Effector memory CD4-positive, alpha-beta T cell (primary cell): Measurements from ENCODE around the gene AJAP1.

Experiments
- DNase-seq, 3 donors: peaks; one replicate each; pipeline ENCODE4 v3.0.0-alpha.2; 2020
- H3K27ac ChIP-seq: 2 replicates; pipeline ENCODE4 v1.7.0; 2013; ENCODE audit warnings: mild to moderate bottlenecking, low read length, moderate library complexity; ENCODE audit not compliant: insufficient read depth, poor library complexity, severe bottlenecking
- H3K27me3 ChIP-seq: replicated peaks from 2 replicates; pipeline ENCODE4 v1.7.0; 2013; ENCODE audit warnings: mild to moderate bottlenecking, low read length; ENCODE audit not compliant: insufficient read depth, control insufficient read depth, poor library complexity, severe bottlenecking
- H3K36me3 ChIP-seq: 2 replicates; pipeline ENCODE4 v1.7.0; 2013; ENCODE audit warnings: mild to moderate bottlenecking, low read length, moderate library complexity; ENCODE audit not compliant: control insufficient read depth, insufficient read depth
- H3K4me1 ChIP-seq: 2 replicates; pipeline ENCODE4 v1.7.0; 2013; ENCODE audit warnings: low read length, mild to moderate bottlenecking; ENCODE audit not compliant: control insufficient read depth, insufficient read depth, poor library complexity, severe bottlenecking
- H3K4me3 ChIP-seq: 2 replicates; pipeline ENCODE4 v1.7.0; 2013; ENCODE audit warnings: low read length, low read depth, mild to moderate bottlenecking; ENCODE audit not compliant: insufficient read depth, poor library complexity, severe bottlenecking
- H3K9me3 ChIP-seq: 2 replicates; pipeline ENCODE4 v1.7.0; 2013; ENCODE audit warnings: mild to moderate bottlenecking, low read length, moderate library complexity; ENCODE audit not compliant: control insufficient read depth

Gene AJAP1

DNA sequence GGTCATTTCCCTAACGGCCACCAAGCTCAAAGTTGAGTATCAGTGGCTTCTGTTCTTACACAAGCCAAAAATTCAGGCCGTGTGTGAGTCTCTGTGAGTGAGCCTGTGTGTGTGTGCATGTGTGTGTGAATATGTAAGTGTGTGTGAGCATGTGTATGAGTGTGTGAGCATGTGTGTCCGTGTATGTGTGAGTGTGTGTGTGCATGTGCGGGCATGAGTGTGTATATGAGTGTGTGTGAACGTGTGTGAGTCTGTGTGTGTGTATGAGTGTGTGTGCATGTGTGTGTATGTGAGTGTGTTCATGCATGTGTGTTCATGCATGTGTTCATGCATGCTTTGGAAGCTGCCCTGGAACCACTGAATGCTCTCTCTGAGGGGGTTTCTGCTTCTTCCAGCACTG is 105.7 kb downstream of the AJAP1 start:
- no peaks in the 10 kb centered on the region for H3K9me3 ChIP-seq
- H3K27me3 ChIP-seq: peaks cover 5% of the 10 kb centered on the region
- DNase-seq: no peak
- H3K27ac ChIP-seq: no peak overlapping the region
- H3K36me3 ChIP-seq: no peaks in the 10 kb centered on the region
- H3K4me1 ChIP-seq: no peaks in the 10 kb centered on the region
- no peak overlapping the region for H3K4me3 ChIP-seq

DNA sequence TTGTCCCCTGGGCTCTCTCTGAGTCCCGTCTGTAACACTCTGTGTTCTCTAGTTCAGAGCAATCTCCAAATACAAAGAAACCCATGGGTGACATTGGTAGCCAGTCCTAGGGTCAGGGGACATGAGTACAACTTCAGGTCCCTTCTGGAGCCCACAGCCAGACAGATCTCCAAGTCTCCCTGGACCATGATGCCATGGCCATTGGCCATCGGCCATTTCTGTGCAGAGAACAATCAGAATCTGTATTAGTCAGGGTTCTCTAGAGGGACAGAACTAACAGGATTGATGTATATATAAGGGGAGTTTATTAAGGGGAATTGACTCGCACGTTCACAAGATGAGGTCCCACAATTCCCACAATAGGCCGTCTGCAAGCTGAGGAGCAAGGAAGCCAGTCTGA is 106.9 kb downstream of the AJAP1 start:
- no peak for DNase-seq

DNA sequence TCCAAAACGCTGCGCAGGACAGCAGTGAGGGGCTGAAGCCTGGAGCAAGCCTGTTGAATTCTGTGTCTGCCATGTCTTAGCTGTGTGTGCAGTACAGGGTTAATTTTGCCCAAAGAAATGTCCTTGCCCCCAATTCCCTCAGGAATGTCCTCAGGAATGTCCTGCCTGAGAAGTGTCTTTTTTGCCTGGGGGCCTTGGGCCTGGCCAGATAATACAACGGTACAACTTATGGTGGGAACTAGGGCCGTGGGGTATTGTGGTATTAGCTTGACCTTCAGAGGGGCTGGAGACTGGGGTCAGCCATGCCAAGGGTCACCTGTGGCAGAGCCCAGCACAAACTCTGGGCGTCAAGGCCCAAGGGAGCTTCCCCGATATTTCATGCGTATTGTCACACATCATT is 107.7 kb downstream of the AJAP1 start:
- Histone ChIP-seq H3K4me3 (no peak overlapping the region), H3K4me1 (no peaks in the 10 kb centered on the region), H3K27me3 (peaks cover 3% of the 10 kb centered on the region), H3K36me3 (no peaks in the 10 kb centered on the region), H3K9me3 (no peaks in the 10 kb centered on the region), H3K27ac (no peak overlapping the region)
- no peak for DNase-seq

More for the DNA sequence above, 106.9 kb downstream of the AJAP1 start:
- H3K27ac ChIP-seq: no peak overlapping the region
- no peaks in the 10 kb centered on the region for H3K4me1 ChIP-seq
- peaks cover 5% of the 10 kb centered on the region for H3K27me3 ChIP-seq
- H3K36me3 ChIP-seq: no peaks in the 10 kb centered on the region
- H3K9me3 ChIP-seq: no peaks in the 10 kb centered on the region
- H3K4me3 ChIP-seq: no peak overlapping the region

DNA sequence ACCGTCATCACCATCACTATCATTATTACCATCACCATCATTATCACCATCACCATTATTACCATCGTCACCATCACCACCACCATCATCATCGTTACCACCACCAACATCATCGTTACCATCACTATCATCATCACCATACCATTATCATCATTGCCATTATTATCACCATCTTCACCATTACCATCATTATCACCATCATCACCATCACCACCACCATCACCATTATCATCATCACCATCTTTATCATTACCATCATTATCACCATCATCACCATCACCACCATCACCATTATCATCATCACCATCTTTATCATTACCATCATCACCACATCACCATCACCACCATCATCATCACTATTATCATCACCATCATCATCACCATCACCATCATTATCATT is 112.9 kb downstream of the AJAP1 start:
- Histone ChIP-seq H3K4me1 (no peaks in the 10 kb centered on the region), H3K27ac (no peak overlapping the region), H3K4me3 (no peak overlapping the region), H3K9me3 (no peaks in the 10 kb centered on the region), H3K36me3 (no peaks in the 10 kb centered on the region), H3K27me3 (no peaks in the 10 kb centered on the region)
- no peak for DNase-seq

DNA sequence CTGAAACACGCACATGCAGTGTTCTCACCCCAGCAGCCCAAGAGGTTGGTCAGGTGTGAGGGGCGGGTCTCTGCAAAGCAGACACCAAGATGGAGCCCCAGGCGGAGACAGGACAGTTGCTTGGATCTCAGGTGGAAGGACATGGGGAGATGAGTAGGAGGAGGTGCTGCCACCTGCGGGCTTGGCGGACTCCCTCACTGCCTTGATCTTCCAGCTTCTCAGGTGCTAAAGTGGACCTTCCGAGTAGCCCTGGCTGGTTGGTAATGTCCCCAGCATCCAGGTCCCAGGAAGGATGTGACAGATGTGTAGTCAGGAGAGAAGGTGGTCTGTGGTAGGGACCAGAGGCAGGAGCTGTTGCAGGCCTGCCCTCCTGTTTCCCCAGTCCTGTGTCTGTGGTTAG is 114.1 kb downstream of the AJAP1 start:
- no peak overlapping the region for H3K27ac ChIP-seq
- no peaks in the 10 kb centered on the region for H3K27me3 ChIP-seq
- no peaks in the 10 kb centered on the region for H3K4me1 ChIP-seq
- no peak for DNase-seq
- H3K4me3 ChIP-seq: no peak overlapping the region
- no peaks in the 10 kb centered on the region for H3K9me3 ChIP-seq
- no peaks in the 10 kb centered on the region for H3K36me3 ChIP-seq

DNA sequence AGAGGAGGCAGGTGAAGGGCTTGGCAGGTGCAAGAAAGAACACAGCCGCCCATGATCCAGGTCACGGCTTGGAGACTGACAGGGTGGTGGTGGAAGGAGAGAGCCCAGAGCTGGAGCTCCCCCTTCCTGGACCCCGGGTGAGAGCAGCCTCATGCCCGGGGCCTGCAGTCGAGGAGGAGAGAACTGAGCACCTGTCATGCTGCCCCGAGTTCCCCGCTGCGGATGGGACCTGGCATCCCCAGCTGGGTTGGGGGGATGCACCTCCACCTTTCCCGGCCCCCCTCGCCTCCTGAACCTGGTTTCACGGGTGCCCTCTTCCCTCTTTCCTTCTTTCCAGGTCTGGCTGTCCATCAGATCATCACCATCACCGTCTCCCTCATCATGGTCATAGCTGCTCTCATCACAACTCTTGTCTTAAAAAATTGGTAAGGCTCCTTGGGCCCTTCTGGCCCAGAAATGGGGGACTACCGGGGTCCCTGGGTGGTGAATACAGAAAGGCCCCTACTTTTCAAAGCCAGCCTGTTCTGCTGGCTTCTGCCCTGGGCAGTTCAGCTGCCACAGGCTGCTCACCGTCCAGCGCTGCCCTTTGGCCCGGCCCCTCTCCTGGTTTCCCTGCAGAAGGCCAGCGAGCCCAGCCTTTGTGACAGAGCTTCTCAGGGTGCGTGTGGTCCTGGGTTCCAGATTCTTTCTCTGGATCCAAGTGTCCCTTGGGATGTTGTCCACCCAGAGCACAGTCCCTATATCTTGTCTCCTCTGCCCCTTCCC is 115.3 kb downstream of the AJAP1 start:
- Histone ChIP-seq H3K27ac (no peak overlapping the region), H3K36me3 (no peaks in the 10 kb centered on the region), H3K4me3 (no peak overlapping the region), H3K9me3 (no peaks in the 10 kb centered on the region), H3K27me3 (no peaks in the 10 kb centered on the region), H3K4me1 (no peaks in the 10 kb centered on the region)
- no peak for DNase-seq

DNA sequence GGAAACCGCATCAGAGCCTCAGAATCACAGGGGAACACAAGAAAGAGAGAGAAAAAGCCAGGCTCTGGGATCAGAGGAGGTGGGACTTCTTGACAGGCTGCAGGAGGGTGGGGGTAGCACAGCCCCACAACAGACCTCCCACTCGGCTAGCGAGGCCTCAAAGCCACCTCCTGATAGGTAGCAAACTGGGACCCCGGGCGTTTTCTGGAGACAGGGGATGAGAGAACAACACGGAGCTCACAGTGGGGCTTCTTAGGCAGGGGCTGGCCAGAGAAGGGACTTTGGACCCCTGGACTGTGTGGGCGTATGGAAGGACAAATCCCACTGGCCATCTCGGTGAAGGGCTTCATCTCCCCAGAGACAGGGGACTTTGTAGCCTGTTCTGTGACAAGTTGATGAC is 116.3 kb downstream of the AJAP1 start:
- H3K4me3 ChIP-seq: no peak overlapping the region
- no peaks in the 10 kb centered on the region for H3K4me1 ChIP-seq
- H3K9me3 ChIP-seq: no peaks in the 10 kb centered on the region
- no peak for DNase-seq
- no peaks in the 10 kb centered on the region for H3K36me3 ChIP-seq
- H3K27ac ChIP-seq: no peak overlapping the region
- no peaks in the 10 kb centered on the region for H3K27me3 ChIP-seq

DNA sequence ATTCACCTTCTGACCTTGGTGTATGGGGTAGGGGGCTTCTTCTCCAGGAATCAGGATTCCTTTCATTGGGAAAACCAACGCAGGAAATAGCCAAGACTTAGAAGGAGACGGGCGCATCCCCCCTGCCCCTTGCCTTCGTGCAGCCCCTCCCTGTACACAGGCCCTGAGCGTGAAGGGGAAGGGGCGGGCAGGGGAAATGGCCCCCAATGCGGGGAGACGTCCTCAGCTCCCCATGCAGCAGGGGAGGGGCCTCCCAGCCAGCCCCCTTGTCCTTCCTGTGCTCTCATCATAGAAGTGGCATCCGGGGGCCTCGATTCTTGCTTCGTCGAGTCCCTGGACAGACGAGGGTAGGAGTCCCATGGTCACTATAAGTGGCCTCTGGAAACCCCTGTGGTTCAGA is 116.9 kb downstream of the AJAP1 start:
- no peak overlapping the region for H3K4me3 ChIP-seq
- no peaks in the 10 kb centered on the region for H3K36me3 ChIP-seq
- no peaks in the 10 kb centered on the region for H3K4me1 ChIP-seq
- H3K27ac ChIP-seq: no peak overlapping the region
- H3K27me3 ChIP-seq: no peaks in the 10 kb centered on the region
- H3K9me3 ChIP-seq: no peaks in the 10 kb centered on the region
- no peak for DNase-seq

DNA sequence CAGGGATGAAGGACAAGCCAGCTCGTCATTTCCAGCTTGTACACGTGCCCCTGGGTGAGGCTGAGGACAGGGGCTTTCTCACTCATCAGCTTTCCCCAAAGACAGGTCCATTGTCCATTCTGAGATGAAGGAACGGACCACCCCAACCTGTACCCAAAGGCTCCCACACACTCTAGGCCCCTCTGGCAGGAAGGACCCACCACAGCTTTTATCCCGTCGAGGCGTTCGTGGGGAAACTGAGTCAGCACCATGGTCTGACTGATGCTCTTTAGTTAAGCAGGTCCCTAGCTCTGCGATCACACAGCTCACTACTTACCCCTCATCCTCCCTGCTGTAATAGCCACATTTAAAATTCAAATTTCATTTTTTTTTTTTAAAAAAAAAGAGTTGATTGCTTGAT is 117.3 kb downstream of the AJAP1 start:
- Histone ChIP-seq H3K4me3 (no peak overlapping the region), H3K36me3 (no peaks in the 10 kb centered on the region), H3K9me3 (no peaks in the 10 kb centered on the region), H3K27ac (no peak overlapping the region), H3K4me1 (no peaks in the 10 kb centered on the region), H3K27me3 (no peaks in the 10 kb centered on the region)
- DNase-seq: no peak

DNA sequence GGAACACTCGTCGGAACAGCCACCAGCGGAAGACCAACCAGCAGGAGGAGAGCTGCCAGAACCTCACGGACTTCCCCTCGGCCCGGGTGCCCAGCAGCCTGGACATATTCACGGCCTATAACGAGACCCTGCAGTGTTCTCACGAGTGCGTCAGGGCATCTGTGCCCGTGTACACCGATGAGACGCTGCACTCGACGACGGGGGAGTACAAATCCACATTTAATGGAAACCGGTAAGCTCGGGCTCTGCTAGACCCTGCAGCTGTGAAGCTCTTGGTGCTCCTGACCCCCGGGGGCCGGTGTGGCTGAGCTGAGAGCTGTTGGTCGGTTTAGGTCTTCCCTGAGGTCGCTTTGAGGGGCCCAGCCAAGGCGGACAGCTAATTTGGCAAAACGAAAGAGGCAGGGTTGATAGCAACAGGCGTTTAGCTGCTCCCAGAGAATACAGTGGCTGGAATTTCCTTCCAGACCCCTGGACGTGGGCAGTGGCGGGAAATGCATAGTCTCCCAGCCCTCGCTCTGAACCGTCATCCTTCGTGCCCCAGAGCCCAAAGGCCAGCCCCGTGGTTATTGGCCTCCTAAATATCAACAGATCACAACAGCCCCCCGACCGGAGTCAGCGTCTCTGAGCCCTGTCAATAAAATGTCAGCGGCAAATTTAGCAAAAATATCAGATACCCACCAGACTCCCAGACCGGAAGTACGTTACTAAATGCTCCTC is 118.0 kb downstream of the AJAP1 start:
- DNase-seq: no peak
- no peak overlapping the region for H3K27ac ChIP-seq
- no peaks in the 10 kb centered on the region for H3K27me3 ChIP-seq
- H3K4me1 ChIP-seq: no peaks in the 10 kb centered on the region
- H3K36me3 ChIP-seq: no peaks in the 10 kb centered on the region
- no peak overlapping the region for H3K4me3 ChIP-seq
- H3K9me3 ChIP-seq: no peaks in the 10 kb centered on the region
